H1 (cell line): ENCODE measurements around the gene GLG1. TPM values are rescaled to one million over a fixed set of nuclear protein-coding genes. Genes with fewer than 3 reads are reported as not detected.

Experiments
- CEBPB ChIP-seq: IDR thresholded peaks from 2 replicates; pipeline ENCODE4 v1.6.1; 2012; ENCODE audit warnings: low read depth, low read length
- EP300 ChIP-seq, 2 experiments: IDR thresholded peaks; 1 replicate in 1 of 2; 2 replicates in 1 of 2; pipeline ENCODE4 v1.6.1; 2011 to 2012; ENCODE audit warnings: low read depth in 2 of 2, low read length in 2 of 2, mild to moderate bottlenecking in 2 of 2, borderline replicate concordance in 1 of 2, inconsistent platforms in 1 of 2, moderate library complexity in 1 of 2
- EZH2 ChIP-seq: fragments of 200-600 bp; sonication (generic); IDR thresholded peaks from 2 replicates; pipeline ENCODE4 v1.7.1; 2012; ENCODE audit warnings: low read depth, mild to moderate bottlenecking, moderate library complexity, low read length, inconsistent platforms; ENCODE audit not compliant: severe bottlenecking
- JUN ChIP-seq: IDR thresholded peaks from 2 replicates; pipeline ENCODE4 v1.6.1; 2011; ENCODE audit warnings: low read depth, mild to moderate bottlenecking, improper control_type of control experiment, low read length
- polyA plus RNA-seq, 7 experiments: library from polyadenylated mRNA; depleted of rRNA in 3 of 7; stranded (reverse) in 5 of 7; unstranded in 2 of 7; fragments of >200 nt in 5 of 7; fragments of 200-250 nt in 2 of 7; gene quantifications; 1 replicate in 5 of 7; 2 replicates in 1 of 7; 4 replicates in 1 of 7; pipeline versions ENCODE4 v1.2.1 to v1.2.3, GENCODE V29; 2011 to 2013; ENCODE audit warnings: missing spikeins in 2 of 7, mixed read lengths in 2 of 7
- total RNA-seq: library from RNA; stranded (reverse); fragmentation: NEBNext Ultra II Directional; extraction: Animal tissue kit (Norgen Biotek cat#: 25700); gene quantifications from 2 replicates; pipeline ENCODE4 v1.2.1, GENCODE V29; 2021
- TF ChIP-seq, protein P1 (sequence below): IDR thresholded peaks from 2 replicates; pipeline ENCODE4 v1.6.1; 2012; ENCODE audit warnings: low read length, inconsistent platforms

The GLG1 gene
- total and polyA plus RNA-seq, 2 of the 8 experiments (the other 6 are each of a cell fraction or from before 2014, with no cell fraction given): 53.4 to 139 TPM

DNA sequence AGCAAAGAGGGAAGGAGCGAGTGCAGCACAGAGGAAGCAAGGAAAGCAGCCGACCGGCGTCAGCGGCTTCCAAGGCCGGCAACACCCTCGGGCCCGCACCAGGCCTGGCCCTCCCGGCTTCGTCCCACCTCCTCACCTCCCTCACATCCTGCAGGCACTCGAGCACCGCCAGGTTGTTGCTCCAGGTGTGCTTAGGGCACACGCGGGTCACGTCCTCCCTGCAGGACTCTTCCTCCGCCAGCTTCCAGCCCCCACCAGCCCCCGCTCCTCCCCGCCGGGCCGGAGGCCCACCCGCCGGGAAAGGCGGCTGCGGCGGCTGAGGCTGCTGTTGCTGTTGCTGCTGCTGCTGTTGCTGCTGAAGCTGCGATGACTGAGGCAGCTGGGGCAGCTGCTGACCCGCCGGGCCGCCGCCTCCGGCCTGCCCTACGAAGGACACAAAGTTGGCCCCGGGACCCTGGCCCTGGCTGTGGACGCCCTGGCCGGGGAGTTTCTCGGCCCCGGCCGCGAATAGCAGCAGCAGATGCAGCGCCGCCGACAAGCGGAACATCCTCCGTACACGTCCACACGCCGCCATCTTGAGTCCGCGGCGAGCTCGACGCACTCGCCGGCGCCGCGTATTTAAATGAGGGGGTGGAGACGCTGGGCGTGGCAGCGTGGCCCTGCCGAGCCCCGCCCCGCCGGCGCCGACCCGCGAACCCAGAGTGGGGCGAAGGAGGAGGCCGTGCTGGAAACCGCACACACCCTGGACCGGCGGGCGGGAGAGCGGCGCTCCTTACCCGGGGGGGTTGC lies at the start of gene GLG1 (continued):
- TF ChIP-seq EZH2 (no peak), EP300 (IDR thresholded peaks at IDR 0.05; ENCODE audit: borderline replicate concordance in 1 of 2, low read depth in 2 of 2, low read length in 2 of 2) (no peak), CEBPB (no peak), JUN (no peak)
- TF ChIP-seq, protein P1, sequence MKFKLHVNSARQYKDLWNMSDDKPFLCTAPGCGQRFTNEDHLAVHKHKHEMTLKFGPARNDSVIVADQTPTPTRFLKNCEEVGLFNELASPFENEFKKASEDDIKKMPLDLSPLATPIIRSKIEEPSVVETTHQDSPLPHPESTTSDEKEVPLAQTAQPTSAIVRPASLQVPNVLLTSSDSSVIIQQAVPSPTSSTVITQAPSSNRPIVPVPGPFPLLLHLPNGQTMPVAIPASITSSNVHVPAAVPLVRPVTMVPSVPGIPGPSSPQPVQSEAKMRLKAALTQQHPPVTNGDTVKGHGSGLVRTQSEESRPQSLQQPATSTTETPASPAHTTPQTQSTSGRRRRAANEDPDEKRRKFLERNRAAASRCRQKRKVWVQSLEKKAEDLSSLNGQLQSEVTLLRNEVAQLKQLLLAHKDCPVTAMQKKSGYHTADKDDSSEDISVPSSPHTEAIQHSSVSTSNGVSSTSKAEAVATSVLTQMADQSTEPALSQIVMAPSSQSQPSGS: no peak
- TF ChIP-seq, all 59 proteins: peak for 20
